Right lobe of liver (tissue), 4 donors: ENCODE data around the gene SLC25A52.

Experiments
- POLR2A ChIP-seq: fragments of 450-650 bp; IDR thresholded peaks from one replicate; pipeline ENCODE4 v1.6.1; 2017; ENCODE audit warnings: antibody characterized with exemption, mild to moderate bottlenecking
- TF ChIP-seq, protein P1 (sequence below), 4 donors: fragments of 200-600 bp in 3 of 4; fragments of 450-650 bp in 1 of 4; IDR thresholded peaks; one replicate each; pipeline versions ENCODE4 v1.5.1 to v1.8.0; 2016 to 2022; ENCODE audit warnings: antibody characterized with exemption in 4 of 4, mild to moderate bottlenecking in 2 of 4
- donor health status: DM: no; HTN: no; CAD: no.
- donor health status: DM: no; HTN: no; CAD: no.
- donor health status: DM: no; HTN: yes; CAD: no.

DNA sequence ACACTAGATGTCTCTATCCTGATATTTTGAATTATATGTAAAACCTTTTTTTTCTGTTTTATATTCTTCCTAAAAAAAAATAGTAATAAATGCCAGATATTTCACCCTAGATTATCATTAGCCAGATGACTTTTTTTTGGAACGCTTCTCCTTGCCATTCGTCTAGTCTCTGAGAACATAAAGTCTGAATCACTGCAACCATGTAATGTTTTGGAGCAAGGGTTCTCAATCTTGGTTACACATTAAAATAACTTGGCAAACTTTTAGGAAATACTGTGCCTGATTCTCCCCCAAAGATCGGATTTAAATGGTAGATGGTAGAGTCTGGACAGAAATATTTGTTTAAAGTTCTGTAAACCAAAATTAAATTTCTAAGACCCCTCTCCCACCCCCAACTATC, 21.0 kb downstream of the SLC25A52 start:
- TF ChIP-seq, protein P1, sequence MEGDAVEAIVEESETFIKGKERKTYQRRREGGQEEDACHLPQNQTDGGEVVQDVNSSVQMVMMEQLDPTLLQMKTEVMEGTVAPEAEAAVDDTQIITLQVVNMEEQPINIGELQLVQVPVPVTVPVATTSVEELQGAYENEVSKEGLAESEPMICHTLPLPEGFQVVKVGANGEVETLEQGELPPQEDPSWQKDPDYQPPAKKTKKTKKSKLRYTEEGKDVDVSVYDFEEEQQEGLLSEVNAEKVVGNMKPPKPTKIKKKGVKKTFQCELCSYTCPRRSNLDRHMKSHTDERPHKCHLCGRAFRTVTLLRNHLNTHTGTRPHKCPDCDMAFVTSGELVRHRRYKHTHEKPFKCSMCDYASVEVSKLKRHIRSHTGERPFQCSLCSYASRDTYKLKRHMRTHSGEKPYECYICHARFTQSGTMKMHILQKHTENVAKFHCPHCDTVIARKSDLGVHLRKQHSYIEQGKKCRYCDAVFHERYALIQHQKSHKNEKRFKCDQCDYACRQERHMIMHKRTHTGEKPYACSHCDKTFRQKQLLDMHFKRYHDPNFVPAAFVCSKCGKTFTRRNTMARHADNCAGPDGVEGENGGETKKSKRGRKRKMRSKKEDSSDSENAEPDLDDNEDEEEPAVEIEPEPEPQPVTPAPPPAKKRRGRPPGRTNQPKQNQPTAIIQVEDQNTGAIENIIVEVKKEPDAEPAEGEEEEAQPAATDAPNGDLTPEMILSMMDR (IDR thresholded peaks at IDR 0.05) = no peak
- TF ChIP-seq POLR2A = no peak
